HT-29 (cell line): ENCODE data around the gene TMEM178B. TPM values are rescaled to one million over a fixed set of nuclear protein-coding genes. Genes with fewer than 3 reads are reported as not detected.
"Not testable (repeated sequence)": the region's sequence is repeated elsewhere in the genome, so short reads cannot be mapped to it uniquely, and the experiment has no call there.

Experiments
- DNase-seq: peaks from one replicate; pipeline ENCODE4 v3.0.0-alpha.2; 2015; ENCODE audit warnings: low spot score
- total RNA-seq: library from RNA; depleted of rRNA; stranded (reverse); fragments of >200 nt; shearing (Covaris generic); gene quantifications from 2 replicates; pipeline ENCODE4 v1.2.3, GENCODE V29; 2014

TMEM178B gene
- total RNA-seq, 1 experiment from 2014 or later, result 2.1 TPM

- DNase-seq, result no peak
Observed at GRCh38 chr7:141386881-141387280, 313.0 kb downstream of the TMEM178B start.

- DNase-seq, result no peak
Observed at GRCh38 chr7:141387521-141388217, 313.8 kb downstream of the TMEM178B start.

GRCh38 chr7:141389140-141389796 is 315.4 kb downstream of the TMEM178B start:
- DNase-seq, result no peak

GRCh38 chr7:141390339-141390738 is 316.5 kb downstream of the TMEM178B start:
- DNase-seq, result no peak

GRCh38 chr7:141393056-141393455 is 319.2 kb downstream of the TMEM178B start:
- no peak for DNase-seq

GRCh38 chr7:141397236-141398163 is 323.6 kb downstream of the TMEM178B start:
- DNase-seq, result no peak

- no peak for DNase-seq
Observed at GRCh38 chr7:141400356-141400755, 326.5 kb downstream of the TMEM178B start.

GRCh38 chr7:141402277-141402996 is 328.6 kb downstream of the TMEM178B start:
- DNase-seq, result no peak

GRCh38 chr7:141403846-141404245 is 330.0 kb downstream of the TMEM178B start:
- not testable (repeated sequence) for DNase-seq

- DNase-seq, result no peak
Observed at GRCh38 chr7:141406347-141406746, 332.5 kb downstream of the TMEM178B start.

GRCh38 chr7:141407893-141408292 is 334.0 kb downstream of the TMEM178B start:
- DNase-seq, result no peak

GRCh38 chr7:141408440-141408839 is 334.6 kb downstream of the TMEM178B start:
- no peak for DNase-seq

- no peak for DNase-seq
Observed at GRCh38 chr7:141409219-141409618, 335.4 kb downstream of the TMEM178B start.

- DNase-seq, result no peak
Observed at GRCh38 chr7:141409801-141410329, 336.0 kb downstream of the TMEM178B start.

GRCh38 chr7:141410353-141411000 is 336.6 kb downstream of the TMEM178B start:
- no peak for DNase-seq

- no peak for DNase-seq
Observed at GRCh38 chr7:141411133-141411532, 337.3 kb downstream of the TMEM178B start.

- no peak for DNase-seq
Observed at GRCh38 chr7:141415999-141416398, 342.1 kb downstream of the TMEM178B start.

- DNase-seq, result no peak
Observed at GRCh38 chr7:141416650-141417270, 342.9 kb downstream of the TMEM178B start.

GRCh38 chr7:141417506-141417905 is 343.6 kb downstream of the TMEM178B start:
- DNase-seq, result no peak

GRCh38 chr7:141418066-141418465 is 344.2 kb downstream of the TMEM178B start:
- DNase-seq, result no peak
